Umbilical cord (tissue), 2 donors: ENCODE data around the gene PRSS22. TPM values are rescaled to one million over a fixed set of nuclear protein-coding genes. Genes with fewer than 3 reads are reported as not detected.

Experiments
- DNase-seq: peaks from one replicate; pipeline ENCODE4 v3.0.0-alpha.2; 2015; ENCODE audit warnings: low spot score
- total RNA-seq: library from RNA; depleted of rRNA; stranded (reverse); fragments of >200 nt; gene quantifications from one replicate; pipeline ENCODE4 v1.2.3, GENCODE V29; 2014; ENCODE audit warnings: low replicate concordance; ENCODE audit not compliant: insufficient read depth

PRSS22 gene
- total RNA-seq, 1 donor from 2014 or later = 3.1 TPM

GRCh38 chr16:2816751-2817339 lies 41.1 kb downstream of the PRSS22 start, which contains the start of gene PRSS21:
TSS of gene PRSS21 (plus strand) at chr16:2817237. CDS start at chr16:2817269, 32 bp downstream.
- no peak for DNase-seq

- DNase-seq = no peak
Observed at GRCh38 chr16:2815299-2815771, 42.6 kb downstream of the PRSS22 start.

GRCh38 chr16:2814551-2815298 lies 43.2 kb downstream of the PRSS22 start:
- no peak for DNase-seq

- DNase-seq = no peak
Observed at GRCh38 chr16:2813771-2814221, 44.2 kb downstream of the PRSS22 start.

- DNase-seq = no peak
Observed at GRCh38 chr16:2811703-2812471, 46.1 kb downstream of the PRSS22 start.

GRCh38 chr16:2810651-2811050 lies 47.3 kb downstream of the PRSS22 start:
- DNase-seq = no peak

- no peak for DNase-seq
Observed at GRCh38 chr16:2809149-2809760, 48.7 kb downstream of the PRSS22 start.

GRCh38 chr16:2808181-2808580 lies 49.8 kb downstream of the PRSS22 start:
- DNase-seq = no peak

- no peak for DNase-seq
Observed at GRCh38 chr16:2806286-2806685, 51.7 kb downstream of the PRSS22 start.

- DNase-seq = no peak
Observed at GRCh38 chr16:2804728-2805127, 53.2 kb downstream of the PRSS22 start.

- no peak for DNase-seq
Observed at GRCh38 chr16:2803545-2804195, 54.3 kb downstream of the PRSS22 start.

Other genes with a start within 250 kb of the PRSS22 start
- gene KCTD5, start 175.6 kb downstream of the PRSS22 start, total RNA-seq = 9.6 TPM
- gene PRSS27, start 137.9 kb downstream of the PRSS22 start, total RNA-seq = 1.4 TPM
- 123 TPM for gene SRRM2, start 105.5 kb downstream of the PRSS22 start, total RNA-seq
- gene ELOB, start 80.9 kb downstream of the PRSS22 start, total RNA-seq = 159 TPM
- gene PRSS33, start 70.6 kb downstream of the PRSS22 start, total RNA-seq = 0.96 TPM
- not detected for gene PRSS41, start 59.7 kb downstream of the PRSS22 start, total RNA-seq
- gene PRSS21, start 40.9 kb downstream of the PRSS22 start, total RNA-seq = not detected
- gene ZG16B, start 27.9 kb downstream of the PRSS22 start, total RNA-seq = 7.2 TPM
- gene FLYWCH2, start 25.0 kb upstream of the PRSS22 start, total RNA-seq = 25.5 TPM
- gene FLYWCH1, start 53.8 kb upstream of the PRSS22 start, total RNA-seq = 30.8 TPM
- gene KREMEN2, start 106.1 kb upstream of the PRSS22 start, total RNA-seq = 0.48 TPM
- gene PAQR4, start 111.2 kb upstream of the PRSS22 start, total RNA-seq = 5.8 TPM
- gene PKMYT1, start 122.3 kb upstream of the PRSS22 start, total RNA-seq = 6.0 TPM
- not detected for gene CLDN9, start 154.8 kb upstream of the PRSS22 start, total RNA-seq
- gene CLDN6, start 160.0 kb upstream of the PRSS22 start, total RNA-seq = 0.72 TPM
- gene TNFRSF12A, start 162.2 kb upstream of the PRSS22 start, total RNA-seq = 150 TPM
- 3.1 TPM for gene HCFC1R1, start 165.8 kb upstream of the PRSS22 start, total RNA-seq
- gene THOC6, start 165.9 kb upstream of the PRSS22 start, total RNA-seq = 29.4 TPM
- gene BICDL2, start 178.8 kb upstream of the PRSS22 start, total RNA-seq = 2.2 TPM
- 0.24 TPM for gene MMP25, start 188.4 kb upstream of the PRSS22 start, total RNA-seq
- gene IL32, start 207.5 kb upstream of the PRSS22 start, total RNA-seq = 13.2 TPM
- not detected for gene ZSCAN10, start 241.1 kb upstream of the PRSS22 start, total RNA-seq